GM18507 (cell line): ENCODE measurements around the gene CLASP1.

Source experiments
- DNase-seq: peaks from one replicate; pipeline ENCODE4 v3.0.0; 2011; ENCODE audit warnings: low read depth; ENCODE audit not compliant: insufficient read length; ENCODE audit errors: extremely low spot score
- FAIRE-seq: peaks from 2 replicates; lab custom pipeline; 2011; peaks lifted over from hg19 to GRCh38; lab: Jason Lieb, UNC

Gene CLASP1

DNA sequence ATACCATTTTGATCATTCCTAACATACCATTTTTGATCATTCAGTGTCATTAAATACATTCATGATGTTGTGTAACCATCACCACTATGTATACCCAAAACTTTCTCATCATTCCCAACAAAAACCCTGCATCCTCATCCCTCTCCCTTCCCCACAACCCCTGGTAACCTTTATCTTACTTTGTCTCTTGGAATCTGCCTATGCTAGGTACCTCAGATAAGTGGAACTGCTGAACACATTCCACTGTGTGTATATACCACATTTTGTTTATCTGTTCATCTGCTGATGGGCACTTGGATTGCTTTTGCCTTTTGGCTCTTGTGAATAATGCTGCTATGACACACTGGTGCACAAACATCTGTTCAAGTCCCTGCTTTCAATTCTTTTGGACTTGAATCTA, 280.4 kb downstream of the CLASP1 start:
- FAIRE-seq, result no peak
- no peak for DNase-seq

- no peak for FAIRE-seq
- no peak for DNase-seq
Observed at GRCh38 chr2:121368155-121368554, 281.1 kb downstream of the CLASP1 start.

DNA sequence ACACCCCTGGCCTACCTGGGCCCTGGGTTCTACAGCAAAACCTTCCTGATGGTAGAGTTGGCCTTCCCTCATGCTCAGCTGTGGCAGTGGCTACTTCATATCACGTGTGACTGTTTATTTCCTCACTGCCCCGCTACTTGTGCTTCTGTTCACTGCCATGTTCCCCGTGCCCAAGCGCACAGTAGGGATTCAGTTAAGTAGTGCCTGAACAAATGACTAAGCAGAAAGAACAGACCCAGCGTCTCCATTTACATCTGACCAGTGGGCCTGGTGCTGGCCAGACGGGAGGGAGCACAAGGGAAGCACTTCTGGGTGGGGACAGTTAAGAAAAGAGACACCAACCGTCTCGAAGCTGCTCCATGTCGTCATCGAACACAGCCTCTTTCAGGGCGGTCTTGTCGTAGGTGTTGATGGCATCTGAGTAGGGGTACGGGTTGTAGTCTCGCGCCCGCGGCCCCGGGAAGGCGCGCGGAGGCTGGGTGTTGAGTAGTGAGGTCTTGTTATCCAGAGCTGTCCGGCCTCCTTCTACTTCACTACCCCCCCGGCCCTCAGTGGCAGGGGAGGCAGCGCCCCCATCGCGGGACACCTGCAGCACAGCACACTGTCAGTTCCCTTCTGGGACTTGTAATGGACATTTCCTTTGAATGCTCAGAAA, 281.9 kb downstream of the CLASP1 start:
- no peak for FAIRE-seq
- DNase-seq, result no peak

DNA sequence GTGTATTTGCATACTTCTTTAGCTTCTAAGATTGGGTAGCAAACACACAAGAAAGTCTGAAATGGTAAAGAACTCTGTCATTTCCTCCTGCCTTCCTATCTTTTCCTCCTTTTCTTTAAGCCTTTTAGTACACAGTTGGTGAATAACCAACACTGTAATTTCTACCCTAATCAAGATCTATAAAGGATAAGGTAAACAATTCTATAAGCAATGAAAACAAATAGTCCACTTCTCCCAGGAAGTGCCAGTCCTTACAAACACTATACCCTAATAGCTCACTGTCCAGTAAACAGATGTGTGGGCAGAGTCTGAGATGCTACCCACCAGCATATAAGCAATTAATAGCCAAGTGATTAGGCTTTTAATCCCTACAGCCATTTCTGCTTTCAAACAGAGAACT, 283.2 kb downstream of the CLASP1 start:
- DNase-seq (no peak), FAIRE-seq (no peak)

DNA sequence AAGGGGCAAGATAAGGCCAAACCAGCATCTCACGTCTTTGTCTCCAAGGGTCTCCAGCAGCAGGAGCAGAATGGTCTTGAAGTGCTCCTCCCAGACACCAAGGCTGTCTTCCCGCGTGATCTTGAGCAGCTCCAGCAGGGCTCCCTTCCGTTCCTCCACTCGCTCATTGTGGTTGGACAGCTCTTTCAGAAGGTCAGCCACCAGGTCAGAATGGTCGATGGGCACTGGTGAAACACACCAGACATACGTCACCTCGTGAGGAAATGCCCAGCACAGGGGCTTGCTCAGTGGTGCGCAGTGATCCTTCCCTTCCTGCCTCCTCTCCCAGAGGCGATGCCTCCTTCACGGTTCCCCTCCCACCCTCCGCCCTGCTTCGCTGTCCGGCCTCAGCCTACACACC, 284.2 kb downstream of the CLASP1 start:
- FAIRE-seq (no peak), DNase-seq (no peak)

- no peak for FAIRE-seq
Observed at GRCh38 chr2:121363632-121364420, 285.4 kb downstream of the CLASP1 start.

GRCh38 chr2:121362774-121363173, 286.5 kb downstream of the CLASP1 start:
- FAIRE-seq (no peak), DNase-seq (no peak)

More at GRCh38 chr2:121363632-121364420, 285.4 kb downstream of the CLASP1 start:
- DNase-seq, result no peak

GRCh38 chr2:121362226-121362625, 287.0 kb downstream of the CLASP1 start:
- no peak for FAIRE-seq

DNA sequence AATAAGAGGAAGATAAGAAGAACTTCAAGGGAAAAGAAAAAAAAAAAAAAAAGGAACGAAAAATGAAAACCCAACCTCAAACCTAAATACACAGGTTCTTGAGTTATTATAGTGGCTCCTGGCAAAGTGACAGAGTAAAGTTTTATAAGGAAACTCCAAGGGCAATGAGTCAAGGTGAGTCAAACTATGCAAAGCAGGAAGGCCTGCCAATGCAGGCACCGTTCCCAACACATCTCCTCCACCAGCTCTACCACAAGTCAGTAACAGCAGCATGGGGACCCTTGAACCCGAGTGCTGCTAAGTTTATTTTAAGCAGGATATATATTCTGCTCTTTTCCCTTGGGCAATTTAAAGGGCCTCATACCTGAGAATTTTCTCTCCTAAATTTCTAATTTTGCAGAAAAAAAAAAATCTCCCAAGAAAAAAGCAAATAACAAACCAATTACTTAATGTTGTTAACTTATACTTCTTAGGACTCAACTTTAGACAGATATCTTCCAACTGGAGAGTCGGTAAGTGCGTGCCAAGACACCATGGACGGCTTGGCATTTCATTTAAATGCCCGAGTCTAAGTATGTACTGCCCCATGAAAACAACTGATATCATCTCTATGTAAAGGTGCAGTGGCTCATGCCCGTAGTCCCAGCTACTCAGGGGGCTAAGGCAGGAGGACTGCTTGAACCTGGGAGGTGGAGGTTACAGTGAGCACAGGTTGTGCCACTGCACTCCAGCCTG, 288.5 kb downstream of the CLASP1 start:
- FAIRE-seq (no peak), DNase-seq (no peak)

More at GRCh38 chr2:121362226-121362625, 287.0 kb downstream of the CLASP1 start:
- DNase-seq, result no peak

DNA sequence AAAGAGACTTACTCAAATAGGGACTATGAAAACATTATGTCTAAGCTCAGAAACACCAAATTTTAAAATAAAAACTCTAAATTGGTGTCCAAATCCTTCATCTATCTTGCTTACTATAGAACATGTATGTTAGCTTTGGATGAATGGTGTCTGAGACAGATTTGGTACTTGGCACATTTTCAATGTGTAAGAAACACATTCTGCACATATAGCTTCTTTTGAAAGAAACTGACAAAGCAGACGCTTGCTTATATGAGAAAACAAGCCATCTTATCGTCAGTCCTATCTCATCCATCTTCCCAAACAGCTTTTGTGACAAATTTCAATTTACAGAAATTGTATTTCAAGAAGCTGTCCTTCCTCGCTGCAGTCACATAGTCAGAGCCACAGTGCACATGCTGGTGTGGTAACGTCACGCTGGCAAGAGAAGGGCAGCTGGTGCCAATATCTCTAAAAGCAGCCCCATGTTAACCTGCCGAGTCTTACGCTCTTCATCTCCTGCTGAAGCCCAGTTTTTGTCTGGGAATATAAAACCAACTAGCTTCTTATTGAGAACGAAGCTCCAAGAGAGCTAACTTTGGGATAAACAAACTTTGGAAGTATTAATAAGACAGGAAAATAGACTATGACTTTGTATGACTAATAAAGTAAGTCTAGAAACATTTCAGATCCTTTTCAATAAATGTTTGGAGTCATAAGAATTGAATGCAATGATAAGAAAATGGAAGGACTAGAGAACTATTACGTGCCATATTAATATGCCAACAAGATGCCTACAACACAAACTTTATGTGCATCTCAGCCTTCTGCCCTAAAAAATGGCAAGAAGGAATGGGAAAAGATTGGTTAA, 289.3 kb downstream of the CLASP1 start:
- DNase-seq, result no peak
- no peak for FAIRE-seq

DNA sequence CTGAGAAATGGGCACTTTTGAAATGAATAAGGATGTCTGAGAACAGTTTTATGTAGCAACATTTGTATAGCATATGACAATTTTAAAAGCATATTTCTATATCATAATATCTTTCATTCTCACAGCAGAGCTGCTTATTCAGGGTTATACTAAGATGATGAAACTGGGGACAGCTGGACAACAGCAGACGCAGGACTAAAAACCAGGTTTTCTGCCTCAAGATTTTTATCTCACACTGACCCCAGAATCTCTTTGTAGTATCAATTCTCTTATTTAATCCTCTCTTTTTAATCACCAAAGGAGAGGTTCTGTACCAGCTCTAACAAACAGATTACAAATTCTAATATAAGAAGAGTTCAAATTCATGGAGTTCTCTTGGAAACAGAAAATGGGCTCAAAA, 290.1 kb downstream of the CLASP1 start:
- DNase-seq, result no peak
- no peak for FAIRE-seq

- no peak for FAIRE-seq
- no peak for DNase-seq
Observed at GRCh38 chr2:121358291-121358690, 291.0 kb downstream of the CLASP1 start.

DNA sequence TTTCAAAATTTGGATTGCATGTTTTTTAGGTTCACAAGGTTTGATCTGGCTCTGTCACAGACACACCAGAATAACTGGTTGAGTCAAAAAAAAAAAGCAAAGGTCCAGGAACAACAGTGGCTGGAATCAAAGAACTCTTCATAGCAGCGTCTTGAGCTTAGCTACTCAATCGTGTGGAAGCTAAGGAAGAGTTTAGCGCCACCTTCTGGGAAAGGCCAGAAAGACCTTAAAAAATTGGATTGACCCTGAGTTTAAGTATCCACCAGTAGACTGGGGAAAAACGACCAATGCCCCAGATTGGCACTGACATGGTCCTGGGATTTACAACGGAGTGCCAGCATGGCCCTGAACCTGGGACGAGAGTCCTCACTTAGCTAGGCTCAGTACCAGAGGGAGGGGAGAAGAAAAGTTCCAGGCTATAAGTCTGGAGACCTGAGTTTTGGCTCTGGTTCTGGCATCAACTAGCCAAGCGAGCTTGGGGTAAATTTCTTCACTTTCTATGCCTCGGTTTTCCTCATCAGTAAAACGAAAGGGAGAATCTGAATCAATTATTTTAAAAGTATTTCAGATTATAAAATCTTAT, 293.1 kb downstream of the CLASP1 start:
- peak; percentile 62 for FAIRE-seq
- peak; percentile 17 for DNase-seq

- DNase-seq, result no peak
- no peak for FAIRE-seq
Observed at GRCh38 chr2:121355488-121355887, 293.8 kb downstream of the CLASP1 start.

DNA sequence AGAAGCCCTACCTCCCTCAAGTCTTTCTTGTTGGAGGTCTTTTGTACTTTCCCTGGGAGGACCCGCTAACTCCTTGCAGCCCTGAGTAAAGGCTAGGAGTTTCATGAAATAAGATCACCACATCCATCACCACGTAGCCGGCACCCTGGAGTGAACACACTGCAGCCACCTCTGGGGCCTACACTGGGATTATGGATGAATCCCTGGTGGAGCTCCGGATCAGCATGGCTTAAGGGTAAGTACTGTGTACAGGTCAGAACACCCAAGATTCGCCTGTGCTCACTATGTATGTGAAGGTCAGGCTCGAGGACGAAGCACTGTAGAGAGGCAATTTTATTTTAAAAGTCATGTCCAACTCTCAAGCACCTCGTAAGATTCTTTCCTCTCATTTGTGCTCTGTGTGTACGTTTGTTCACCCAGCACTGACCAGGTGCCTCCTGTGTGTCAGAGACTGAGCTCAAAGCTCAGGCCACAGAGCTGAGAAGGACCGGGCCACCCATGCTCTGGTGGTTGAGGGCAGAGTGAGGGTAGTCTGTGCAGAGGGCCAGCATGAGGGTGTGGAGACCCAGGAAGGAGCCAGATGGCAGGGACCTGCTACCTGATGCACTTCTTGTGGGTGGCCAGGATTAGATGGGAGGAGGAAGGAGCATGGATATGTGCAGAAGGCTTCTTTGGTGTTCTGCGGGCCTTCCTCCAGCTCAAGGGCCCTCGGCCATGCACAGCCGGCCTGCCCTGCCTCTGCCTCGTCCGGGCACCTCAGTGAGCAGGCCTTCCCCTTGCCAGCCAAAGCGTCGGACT, 297.5 kb downstream of the CLASP1 start:
- DNase-seq (no peak), FAIRE-seq (no peak)

- FAIRE-seq (no peak), DNase-seq (no peak)
Observed at GRCh38 chr2:121350890-121351289, 298.4 kb downstream of the CLASP1 start.

GRCh38 chr2:121350402-121350775, 298.9 kb downstream of the CLASP1 start:
- DNase-seq, result no peak
- FAIRE-seq, result no peak

DNA sequence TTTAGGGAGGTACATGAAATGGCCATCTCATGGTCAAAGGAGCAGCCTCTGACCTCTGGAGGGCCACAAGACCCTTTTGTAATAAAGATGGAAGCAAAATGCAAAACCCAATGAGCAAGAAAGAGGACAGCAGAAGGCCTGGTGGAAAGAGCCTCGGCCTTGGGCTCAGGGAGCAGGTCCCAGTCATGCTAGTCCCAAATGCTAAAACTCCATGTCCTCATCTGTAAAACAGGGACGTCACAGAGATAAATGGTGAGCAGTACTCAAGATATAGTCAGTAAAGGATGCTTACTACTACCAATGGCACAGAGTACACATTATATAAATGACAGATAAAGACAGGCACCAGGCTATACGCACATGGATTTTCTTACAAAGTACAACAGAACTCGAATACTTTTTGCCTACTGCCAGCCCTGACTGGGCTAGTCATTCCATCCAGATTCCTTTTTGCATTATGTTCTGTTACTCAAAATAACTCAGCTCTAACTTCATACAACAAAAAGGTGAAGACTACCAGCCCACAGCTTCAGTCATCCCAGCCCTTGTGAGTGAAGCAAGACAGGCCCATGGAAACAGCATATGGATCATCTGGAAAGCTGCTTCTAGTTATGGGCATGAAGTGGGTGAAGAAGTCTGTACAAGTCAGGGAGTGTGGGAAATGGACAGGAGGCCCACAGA, 299.4 kb downstream of the CLASP1 start:
- no peak for DNase-seq
- FAIRE-seq, result no peak
